ENCODE results near the gene TMEM40. TPM values are rescaled to one million over a fixed set of nuclear protein-coding genes. Genes with fewer than 3 reads are reported as not detected.

Gene TMEM40
- total RNA-seq, 3 donors from 2014 or later: 0.33 to 1.8 TPM; not detected in 1

- Histone ChIP-seq H3K36me3 (no peaks in the 10 kb centered on the region), H3K4me1 (no peaks in the 10 kb centered on the region), H3K9me3 (no peaks in the 10 kb centered on the region), H3K27me3 (no peaks in the 10 kb centered on the region), H3K4me3 (no peak overlapping the region), H3K27ac (no peak overlapping the region)
- intact Hi-C loops (cut with DNase I; ENCODE audit: low total_unique reads): no loop called here
- DNase-seq (ENCODE audit: low spot score in 2 of 2): no peak
- TF ChIP-seq POLR2A (IDR thresholded peaks at IDR 0.05) (no peak), CTCF (IDR thresholded peaks at IDR 0.05) (no peak), POLR2AphosphoS5 (IDR thresholded peaks at IDR 0.05) (no peak)
These were observed 9.8 kb upstream of the TMEM40 start for GRCh38 chr3:12768579-12769527.

GRCh38 chr3:12766541-12766940, 7.5 kb upstream of the TMEM40 start:
- Histone ChIP-seq H3K27me3 (no peaks in the 10 kb centered on the region), H3K27ac (no peak overlapping the region), H3K4me1 (no peaks in the 10 kb centered on the region), H3K9me3 (no peaks in the 10 kb centered on the region), H3K4me3 (no peak overlapping the region), H3K36me3 (no peaks in the 10 kb centered on the region)
- TF ChIP-seq POLR2A (IDR thresholded peaks at IDR 0.05) (no peak), POLR2AphosphoS5 (IDR thresholded peaks at IDR 0.05) (no peak)
- intact Hi-C loops (cut with DNase I; ENCODE audit: low total_unique reads): no loop called here
- DNase-seq (ENCODE audit: low spot score in 2 of 2): no peak

GRCh38 chr3:12764171-12764776, 5.2 kb upstream of the TMEM40 start:
- no peak for DNase-seq (ENCODE audit: low spot score in 2 of 2)
- Histone ChIP-seq H3K9me3 (no peaks in the 10 kb centered on the region), H3K27ac (no peak overlapping the region), H3K4me3 (no peak overlapping the region), H3K36me3 (no peaks in the 10 kb centered on the region), H3K4me1 (no peaks in the 10 kb centered on the region), H3K27me3 (no peaks in the 10 kb centered on the region)
- TF ChIP-seq POLR2AphosphoS5 (IDR thresholded peaks at IDR 0.05) (no peak), POLR2A (IDR thresholded peaks at IDR 0.05) (no peak), CTCF (IDR thresholded peaks at IDR 0.05) (no peak)
- intact Hi-C loops (cut with DNase I; ENCODE audit: low total_unique reads): no loop called here

- Histone ChIP-seq H3K9me3 (no peaks in the 10 kb centered on the region), H3K27me3 (no peaks in the 10 kb centered on the region), H3K4me3 (no peak overlapping the region), H3K27ac (peak overlapping the region; percentile 86 to 91), H3K4me1 (no peaks in the 10 kb centered on the region), H3K36me3 (no peaks in the 10 kb centered on the region)
- intact Hi-C loops (cut with DNase I; ENCODE audit: low total_unique reads): no loop called here
- DNase-seq (ENCODE audit: low spot score in 2 of 2): no peak
- no peak for TF ChIP-seq CTCF (IDR thresholded peaks at IDR 0.05)
- TF ChIP-seq POLR2A (IDR thresholded peaks at IDR 0.05): no peak
- no peak for TF ChIP-seq POLR2AphosphoS5 (IDR thresholded peaks at IDR 0.05)
These were observed 870 bp upstream of the TMEM40 start for GRCh38 chr3:12759693-12760565.

GRCh38 chr3:12758025-12758781, 856 bp downstream of the TMEM40 start:
- intact Hi-C loops (cut with DNase I; ENCODE audit: low total_unique reads): no loop called here
- no peaks in the 10 kb centered on the region for H3K9me3 ChIP-seq

More at GRCh38 chr3:12758025-12758781, 856 bp downstream of the TMEM40 start:
- TF ChIP-seq CTCF (IDR thresholded peaks at IDR 0.05): no peak
- TF ChIP-seq POLR2AphosphoS5 (IDR thresholded peaks at IDR 0.05): no peak
- no peak for TF ChIP-seq POLR2A (IDR thresholded peaks at IDR 0.05)
- peak overlapping the region in 1 of 3 donors; percentile 38 for H3K4me3 ChIP-seq
- H3K27ac ChIP-seq: peak overlapping the region; percentile 86 to 91
- no peaks in the 10 kb centered on the region for H3K4me1 ChIP-seq
- H3K36me3 ChIP-seq: no peaks in the 10 kb centered on the region
- peak in 1 of 2 donors; percentile 36 for DNase-seq (ENCODE audit: low spot score in 2 of 2)
- no peaks in the 10 kb centered on the region for H3K27me3 ChIP-seq
